Measurements from ENCODE around the gene MPRIP. TPM values are rescaled to one million over a fixed set of nuclear protein-coding genes. Genes with fewer than 3 reads are reported as not detected.
"Not testable (repeated sequence)": the region's sequence is repeated elsewhere in the genome, so short reads cannot be mapped to it uniquely, and the experiment has no call there.

MPRIP gene
- total and polyA plus RNA-seq, 2 of the 13 experiments (the other 11 are each of a cell fraction or from before 2014, with no cell fraction given) = 50.2 to 52.4 TPM

DNA sequence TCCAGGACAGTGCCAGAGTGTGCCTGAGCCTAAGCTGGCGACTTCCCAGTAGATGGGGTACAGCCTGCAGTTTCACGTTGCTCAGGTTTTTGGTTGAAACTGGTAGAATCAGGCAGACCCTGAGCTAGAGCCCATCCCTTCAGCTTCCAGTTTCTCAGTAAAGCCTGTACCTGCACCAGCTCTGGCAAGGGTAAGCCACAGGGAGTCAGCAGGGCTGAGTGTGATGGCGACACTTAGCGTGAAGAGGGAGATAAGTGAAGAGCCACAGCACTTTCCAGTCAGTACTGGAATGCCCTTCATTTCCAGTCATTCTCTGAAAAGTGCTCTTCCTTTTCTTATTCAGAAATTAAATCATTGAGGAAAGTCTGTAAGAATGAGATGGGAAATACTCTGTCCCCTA, 141.5 kb downstream of the MPRIP start (continued):
- TF ChIP-seq, protein P1, sequence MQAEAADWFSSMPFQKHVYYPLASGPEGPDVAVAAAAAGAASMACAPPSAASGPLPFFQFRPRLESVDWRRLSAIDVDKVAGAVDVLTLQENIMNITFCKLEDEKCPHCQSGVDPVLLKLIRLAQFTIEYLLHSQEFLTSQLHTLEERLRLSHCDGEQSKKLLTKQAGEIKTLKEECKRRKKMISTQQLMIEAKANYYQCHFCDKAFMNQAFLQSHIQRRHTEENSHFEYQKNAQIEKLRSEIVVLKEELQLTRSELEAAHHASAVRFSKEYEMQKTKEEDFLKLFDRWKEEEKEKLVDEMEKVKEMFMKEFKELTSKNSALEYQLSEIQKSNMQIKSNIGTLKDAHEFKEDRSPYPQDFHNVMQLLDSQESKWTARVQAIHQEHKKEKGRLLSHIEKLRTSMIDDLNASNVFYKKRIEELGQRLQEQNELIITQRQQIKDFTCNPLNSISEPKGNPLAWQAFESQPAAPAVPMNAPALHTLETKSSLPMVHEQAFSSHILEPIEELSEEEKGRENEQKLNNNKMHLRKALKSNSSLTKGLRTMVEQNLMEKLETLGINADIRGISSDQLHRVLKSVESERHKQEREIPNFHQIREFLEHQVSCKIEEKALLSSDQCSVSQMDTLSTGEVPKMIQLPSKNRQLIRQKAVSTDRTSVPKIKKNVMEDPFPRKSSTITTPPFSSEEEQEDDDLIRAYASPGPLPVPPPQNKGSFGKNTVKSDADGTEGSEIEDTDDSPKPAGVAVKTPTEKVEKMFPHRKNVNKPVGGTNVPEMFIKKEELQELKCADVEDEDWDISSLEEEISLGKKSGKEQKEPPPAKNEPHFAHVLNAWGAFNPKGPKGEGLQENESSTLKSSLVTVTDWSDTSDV (CRISPR knock-in tag; IDR thresholded peaks at IDR 0.05) = no peak
- TF ChIP-seq PHF8 (CRISPR knock-in tag; IDR thresholded peaks at IDR 0.05) = no peak

DNA sequence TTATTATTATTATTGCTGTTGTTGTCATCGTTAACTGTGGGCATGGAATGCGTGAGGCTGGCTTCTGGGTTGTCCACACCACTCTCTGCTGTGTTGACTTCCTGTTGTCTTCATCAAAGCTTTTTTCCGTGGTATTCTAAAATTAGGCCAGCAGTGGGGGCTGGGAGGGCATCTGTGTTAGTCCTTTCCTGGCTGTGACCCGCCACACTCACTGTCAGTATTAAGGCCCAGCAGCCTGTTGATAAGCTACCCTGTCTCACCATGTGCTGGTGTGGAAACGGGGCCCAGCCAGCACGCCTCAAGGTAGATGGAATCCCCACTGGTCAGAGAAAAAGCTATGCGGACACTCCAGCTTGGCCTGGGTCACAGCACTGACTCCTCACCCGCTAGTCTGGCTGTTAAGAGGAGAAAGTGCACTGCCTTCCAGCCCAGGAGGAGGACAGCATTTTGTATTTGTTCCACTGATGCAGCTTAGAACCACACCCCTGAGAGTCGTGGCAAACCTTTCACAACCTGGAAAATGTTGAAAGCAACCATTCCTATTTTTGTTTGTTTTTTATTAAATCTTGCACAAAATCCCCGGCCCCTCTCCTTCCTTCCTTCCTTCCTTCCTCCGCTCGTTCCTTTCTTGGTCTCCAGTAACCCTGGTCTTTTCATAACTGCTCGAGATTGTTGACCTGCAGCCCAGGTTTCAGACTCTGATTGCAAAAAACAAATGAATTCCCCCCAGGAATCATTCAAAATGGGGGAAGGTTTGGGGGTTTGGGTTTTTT, 142.9 kb downstream of the MPRIP start:
- peaks cover 9 to 26% of the 10 kb centered on the region in 2 experiments; a peak in 4 of 5 replicates for H3K36me3 ChIP-seq (replicated peaks in 1 of 2; ENCODE audit: control insufficient read depth in 1 of 2, insufficient read depth in 2 of 2, low read length in 2 of 2)
- H3K4me2 ChIP-seq (ENCODE audit: low read depth, low read length); H3K9me3 ChIP-seq (ENCODE audit: low read length); H4K20me1 ChIP-seq (ENCODE audit: insufficient read depth, low read length); ATAC-seq; POLR2A ChIA-PET; H3K79me2 ChIP-seq (ENCODE audit: insufficient read depth, low read length); H3K4me3 ChIP-seq (replicated peaks in 1 of 3; ENCODE audit: insufficient read depth in 1 of 3, low read depth in 2 of 3, low read length in 3 of 3); CTCF ChIA-PET (ENCODE audit: low intra/inter-chr PET ratio, low total read pairs); in situ Hi-C loops (cut with HindIII; ENCODE audit: extremely low pct_ligation_motif_present, low pct_unique_long_range_greater_than_20kb); FAIRE-seq; DNase-seq (ENCODE audit: low spot score); H3K27me3 ChIP-seq (ENCODE audit: control insufficient read depth in 1 of 2, insufficient read depth in 2 of 2, low read length in 2 of 2); intact Hi-C loops (cut with micrococcal nuclease; ENCODE audit: unreplicated experiment); H3K27ac ChIP-seq (ENCODE audit: extremely low read length, insufficient read depth, low read length); H2AFZ ChIP-seq (ENCODE audit: low read length); H3K9ac ChIP-seq (ENCODE audit: insufficient read depth, low read depth, low read length): not testable (repeated sequence)
- H3K4me1 ChIP-seq (ENCODE audit: insufficient read depth, low read length) = peaks cover 21% of the 10 kb centered on the region
- 94% methylated on average over 13 of the region's 13 CpGs for WGBS (ENCODE audit: low lambda C conversion rate)
- TSS peak; percentile 9 for BruUV-seq (replicated peaks)

DNA sequence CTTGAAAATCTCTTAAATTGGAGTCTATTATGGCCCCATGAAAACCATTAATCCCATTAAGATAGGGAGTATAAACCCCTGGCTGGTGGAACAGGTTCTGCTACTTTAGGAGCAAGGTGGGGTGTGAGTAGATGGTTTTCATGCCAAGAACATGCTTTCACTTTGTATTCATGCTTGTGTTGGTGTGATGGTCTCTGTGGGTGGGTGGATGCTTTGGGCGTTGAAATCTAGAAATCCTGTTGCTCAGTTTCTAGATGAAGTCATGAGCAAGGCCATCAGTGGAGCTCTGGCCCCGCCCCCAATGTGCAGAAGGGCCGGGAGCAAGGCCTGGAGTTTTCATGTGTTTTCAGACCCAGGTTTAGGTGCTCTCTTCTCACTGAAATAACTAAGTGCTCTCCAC, 143.8 kb downstream of the MPRIP start:
- no peak overlapping the region for H2AFZ ChIP-seq (ENCODE audit: low read length)
- ATAC-seq = no peak
- H3K4me3 ChIP-seq (replicated peaks in 1 of 3; ENCODE audit: insufficient read depth in 1 of 3, low read depth in 2 of 3, low read length in 3 of 3) = no peak overlapping the region
- no peaks in the 10 kb centered on the region for H3K27me3 ChIP-seq (ENCODE audit: control insufficient read depth in 1 of 2, insufficient read depth in 2 of 2, low read length in 2 of 2)
- POLR2A ChIA-PET = no interaction called here
- H3K79me2 ChIP-seq (ENCODE audit: insufficient read depth, low read length) = no peaks in the 10 kb centered on the region
- H3K9me3 ChIP-seq (ENCODE audit: low read length) = no peaks in the 10 kb centered on the region
- 93% methylated on average over 3 of the region's 3 CpGs for WGBS (ENCODE audit: low lambda C conversion rate)
- H4K20me1 ChIP-seq (ENCODE audit: insufficient read depth, low read length) = no peaks in the 10 kb centered on the region
- BruUV-seq (replicated peaks) = no TSS peak
- in situ Hi-C loops (cut with HindIII; ENCODE audit: extremely low pct_ligation_motif_present, low pct_unique_long_range_greater_than_20kb) (no loop called here), intact Hi-C loops (cut with micrococcal nuclease; ENCODE audit: unreplicated experiment) (no loop called here)
- CTCF ChIA-PET (ENCODE audit: low intra/inter-chr PET ratio, low total read pairs) = no interaction called here
- peaks cover 28% of the 10 kb centered on the region for H3K4me1 ChIP-seq (ENCODE audit: insufficient read depth, low read length)
- FAIRE-seq = no peak
- H3K36me3 ChIP-seq (replicated peaks in 1 of 2; ENCODE audit: control insufficient read depth in 1 of 2, insufficient read depth in 2 of 2, low read length in 2 of 2) = peaks cover 3 to 19% of the 10 kb centered on the region in 2 experiments; a peak in 4 of 5 replicates
- H3K27ac ChIP-seq (ENCODE audit: extremely low read length, insufficient read depth, low read length) = no peak overlapping the region
- no peak overlapping the region for H3K4me2 ChIP-seq (ENCODE audit: low read depth, low read length)
- no peak for DNase-seq (ENCODE audit: low spot score)
- H3K9ac ChIP-seq (ENCODE audit: insufficient read depth, low read depth, low read length) = no peak overlapping the region
- TF ChIP-seq, protein P2, sequence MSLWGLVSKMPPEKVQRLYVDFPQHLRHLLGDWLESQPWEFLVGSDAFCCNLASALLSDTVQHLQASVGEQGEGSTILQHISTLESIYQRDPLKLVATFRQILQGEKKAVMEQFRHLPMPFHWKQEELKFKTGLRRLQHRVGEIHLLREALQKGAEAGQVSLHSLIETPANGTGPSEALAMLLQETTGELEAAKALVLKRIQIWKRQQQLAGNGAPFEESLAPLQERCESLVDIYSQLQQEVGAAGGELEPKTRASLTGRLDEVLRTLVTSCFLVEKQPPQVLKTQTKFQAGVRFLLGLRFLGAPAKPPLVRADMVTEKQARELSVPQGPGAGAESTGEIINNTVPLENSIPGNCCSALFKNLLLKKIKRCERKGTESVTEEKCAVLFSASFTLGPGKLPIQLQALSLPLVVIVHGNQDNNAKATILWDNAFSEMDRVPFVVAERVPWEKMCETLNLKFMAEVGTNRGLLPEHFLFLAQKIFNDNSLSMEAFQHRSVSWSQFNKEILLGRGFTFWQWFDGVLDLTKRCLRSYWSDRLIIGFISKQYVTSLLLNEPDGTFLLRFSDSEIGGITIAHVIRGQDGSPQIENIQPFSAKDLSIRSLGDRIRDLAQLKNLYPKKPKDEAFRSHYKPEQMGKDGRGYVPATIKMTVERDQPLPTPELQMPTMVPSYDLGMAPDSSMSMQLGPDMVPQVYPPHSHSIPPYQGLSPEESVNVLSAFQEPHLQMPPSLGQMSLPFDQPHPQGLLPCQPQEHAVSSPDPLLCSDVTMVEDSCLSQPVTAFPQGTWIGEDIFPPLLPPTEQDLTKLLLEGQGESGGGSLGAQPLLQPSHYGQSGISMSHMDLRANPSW (CRISPR knock-in tag; IDR thresholded peaks at IDR 0.05; ENCODE audit: borderline replicate concordance) = no peak
- TF ChIP-seq REPIN1 (CRISPR knock-in tag; IDR thresholded peaks at IDR 0.05; ENCODE audit: borderline replicate concordance, low read depth) (no peak), RARG (CRISPR knock-in tag; IDR thresholded peaks at IDR 0.05; ENCODE audit: low read depth) (no peak), MAF1 (CRISPR knock-in tag; IDR thresholded peaks at IDR 0.05; ENCODE audit: borderline replicate concordance) (no peak), FOSL2 (CRISPR knock-in tag; IDR thresholded peaks at IDR 0.05) (no peak), ZNF251 (CRISPR knock-in tag; IDR thresholded peaks at IDR 0.05) (no peak), IRF2 (CRISPR knock-in tag; IDR thresholded peaks at IDR 0.05) (no peak), ZNF761 (CRISPR knock-in tag; conservative IDR thresholded peaks at IDR 0.05) (no peak), PRMT3 (CRISPR knock-in tag; IDR thresholded peaks at IDR 0.05; ENCODE audit: borderline replicate concordance, low read depth) (no peak)
